HEK293 (cell line): Measurements from ENCODE around the gene SNX6.
"Not testable (repeated sequence)": the region's sequence is repeated elsewhere in the genome, so short reads cannot be mapped to it uniquely, and the experiment has no call there.

ENCODE experiments used
- CTCF ChIA-PET: fragments of 350-600 bp; formaldehyde crosslinking; extraction: SDS; loops from one replicate; lab custom pipeline; 2021; ENCODE audit warnings: antibody characterized with exemption; lab: Yijun Ruan, JAX
- POLR2A ChIA-PET: fragments of 300-600 bp; formaldehyde crosslinking; extraction: SDS; loops from one replicate; lab custom pipeline; 2020; ENCODE audit warnings: antibody characterized with exemption, inconsistent platforms; lab: Yijun Ruan, JAX
- H3K27ac ChIP-seq: fragments of 200-500 bp; sonication (Bioruptor generic); 2 replicates; pipeline ENCODE4 v1.5.1; 2014; ENCODE audit warnings: low read depth, low read length, control low read depth, inconsistent platforms; ENCODE audit errors: extremely low read depth
- H3K36me3 ChIP-seq, 2 experiments: fragments of 200-500 bp in 1 of 2; sonication (Bioruptor generic) in 1 of 2; 1 replicate in 1 of 2; 2 replicates in 1 of 2; pipeline ENCODE4 v1.5.1; 2014 to 2017; ENCODE audit warnings: inconsistent platforms in 2 of 2, low read length in 2 of 2; ENCODE audit not compliant: control insufficient read depth in 2 of 2, insufficient read depth in 1 of 2
- H3K4me1 ChIP-seq: fragments of 200-500 bp; sonication (Bioruptor generic); 2 replicates; pipeline ENCODE4 v1.5.1; 2014; ENCODE audit warnings: mild to moderate bottlenecking, low read length, inconsistent platforms; ENCODE audit not compliant: control insufficient read depth, insufficient read depth
- H3K4me3 ChIP-seq: 2 replicates; pipeline ENCODE4 v1.5.1; 2011; ENCODE audit warnings: low read depth, mild to moderate bottlenecking, control low read depth, low read length, moderate library complexity
- H3K9me3 ChIP-seq: fragments of 200-500 bp; sonication (Bioruptor generic); 2 replicates; pipeline ENCODE4 v1.5.1; 2014; ENCODE audit warnings: low read depth, low read length, inconsistent platforms; ENCODE audit not compliant: control insufficient read depth, insufficient read depth
- HOXC10 ChIP-seq: sonication (generic); formaldehyde crosslinking; IDR thresholded peaks from 2 replicates; pipeline ENCODE4 v1.8.1; 2023; ENCODE audit warnings: mild to moderate bottlenecking, missing genetic modification reagents
- KLF1 ChIP-seq: fragments of 450-650 bp; formaldehyde crosslinking; IDR thresholded peaks from 2 replicates; pipeline ENCODE4 v1.5.1; 2016; ENCODE audit warnings: missing biosample characterization, missing genetic modification characterization
- OSR2 ChIP-seq: fragments of 450-650 bp; formaldehyde crosslinking; IDR thresholded peaks from 2 replicates; pipeline ENCODE4 v1.5.1; 2016; ENCODE audit warnings: missing biosample characterization, missing genetic modification characterization
- SALL2 ChIP-seq: fragments of 450-650 bp; formaldehyde crosslinking; IDR thresholded peaks from 2 replicates; pipeline ENCODE4 v1.5.0; 2017; ENCODE audit warnings: missing biosample characterization, mild to moderate bottlenecking, missing genetic modification characterization, borderline replicate concordance
- SCRT1 ChIP-seq: fragments of 450-650 bp; formaldehyde crosslinking; IDR thresholded peaks from 2 replicates; pipeline ENCODE4 v1.5.1; 2016; ENCODE audit warnings: missing biosample characterization, missing genetic modification characterization, borderline replicate concordance
- TCF7L2 ChIP-seq: IDR thresholded peaks from 2 replicates; pipeline ENCODE4 v1.6.1; 2011; ENCODE audit warnings: low read depth, mild to moderate bottlenecking, inconsistent platforms, low read length, moderate library complexity, borderline replicate concordance
- YY1 ChIP-seq: fragments of 450-650 bp; formaldehyde crosslinking; IDR thresholded peaks from 2 replicates; pipeline ENCODE4 v1.5.1; 2018; ENCODE audit warnings: missing biosample characterization, missing genetic modification characterization
- ZBTB48 ChIP-seq: fragments of 450-650 bp; formaldehyde crosslinking; IDR thresholded peaks from 2 replicates; pipeline ENCODE4 v1.5.1; 2016; ENCODE audit warnings: missing biosample characterization, missing genetic modification characterization
- ZNF174 ChIP-seq: fragments of 450-650 bp; formaldehyde crosslinking; IDR thresholded peaks from 2 replicates; pipeline ENCODE4 v1.5.0; 2017; ENCODE audit warnings: missing biosample characterization, mild to moderate bottlenecking, missing genetic modification characterization
- ZNF184 ChIP-seq: fragments of 450-650 bp; IDR thresholded peaks from 2 replicates; pipeline ENCODE4 v1.5.1; 2018; ENCODE audit warnings: missing biosample characterization, mild to moderate bottlenecking, missing genetic modification characterization
- ZNF19 ChIP-seq: fragments of 450-650 bp; formaldehyde crosslinking; IDR thresholded peaks from 2 replicates; pipeline ENCODE4; 2016; ENCODE audit warnings: missing biosample characterization, missing genetic modification characterization, low read depth
- ZNF221 ChIP-seq: fragments of 450-650 bp; formaldehyde crosslinking; IDR thresholded peaks from 2 replicates; pipeline ENCODE4 v1.5.1; 2017; ENCODE audit warnings: missing biosample characterization, missing genetic modification characterization, borderline replicate concordance
- ZNF311 ChIP-seq: fragments of 450-650 bp; formaldehyde crosslinking; IDR thresholded peaks from 2 replicates; pipeline ENCODE4 v1.5.1; 2017; ENCODE audit warnings: missing biosample characterization, missing genetic modification characterization, borderline replicate concordance
- ZNF521 ChIP-seq: fragments of 450-650 bp; formaldehyde crosslinking; IDR thresholded peaks from 2 replicates; pipeline ENCODE4 v1.5.1; 2017; ENCODE audit warnings: missing biosample characterization, mild to moderate bottlenecking, missing genetic modification characterization
- ZNF544 ChIP-seq: fragments of 450-650 bp; formaldehyde crosslinking; IDR thresholded peaks from 2 replicates; pipeline ENCODE4 v1.5.0; 2017; ENCODE audit warnings: missing biosample characterization, missing genetic modification characterization
- ZNF561 ChIP-seq: fragments of 450-650 bp; IDR thresholded peaks from 2 replicates; pipeline ENCODE4 v1.5.1; 2018; ENCODE audit warnings: missing biosample characterization, missing genetic modification characterization, borderline replicate concordance
- ZNF621 ChIP-seq: fragments of 450-650 bp; formaldehyde crosslinking; IDR thresholded peaks from 2 replicates; pipeline ENCODE4 v1.5.1; 2017; ENCODE audit warnings: missing biosample characterization, missing genetic modification characterization
- ZNF747 ChIP-seq: fragments of 450-650 bp; formaldehyde crosslinking; IDR thresholded peaks from 2 replicates; pipeline ENCODE4 v1.5.1; 2016; ENCODE audit warnings: missing biosample characterization, missing genetic modification characterization
- ZNF76 ChIP-seq: fragments of 450-650 bp; formaldehyde crosslinking; IDR thresholded peaks from 2 replicates; pipeline ENCODE4; 2016; ENCODE audit warnings: low read depth, missing biosample characterization, missing genetic modification characterization, borderline replicate concordance
- ZNF776 ChIP-seq: fragments of 450-650 bp; formaldehyde crosslinking; IDR thresholded peaks from 2 replicates; pipeline ENCODE4 v1.5.0; 2017; ENCODE audit warnings: missing biosample characterization, missing genetic modification characterization, borderline replicate concordance
- ZNF791 ChIP-seq: fragments of 450-650 bp; formaldehyde crosslinking; IDR thresholded peaks from 2 replicates; pipeline ENCODE4 v1.5.1; 2016; ENCODE audit warnings: missing biosample characterization, missing genetic modification characterization

The SNX6 gene

GRCh38 chr14:34569750-34570149 is 60.2 kb downstream of the SNX6 start:
- H3K9me3 ChIP-seq, result no peaks in the 10 kb centered on the region
- H3K36me3 ChIP-seq, result peaks cover 54 to 69% of the 10 kb centered on the region in 2 experiments
- ChIA-PET CTCF (no interaction called here), POLR2A (no interaction called here)
- H3K4me1 ChIP-seq, result no peaks in the 10 kb centered on the region
- no peak overlapping the region for H3K4me3 ChIP-seq
- no peak overlapping the region for H3K27ac ChIP-seq
- TF ChIP-seq YY1 (tag by site-specific recombination), result no peak

GRCh38 chr14:34568803-34569202 is 61.1 kb downstream of the SNX6 start:
- Histone ChIP-seq H3K4me1 (no peaks in the 10 kb centered on the region), H3K4me3 (no peak overlapping the region), H3K9me3 (no peaks in the 10 kb centered on the region), H3K27ac (no peak overlapping the region), H3K36me3 (peaks cover 46 to 68% of the 10 kb centered on the region in 2 experiments)
- CTCF ChIA-PET, result no interaction called here
- POLR2A ChIA-PET, result no interaction called here
- no peak for TF ChIP-seq TCF7L2
- TF ChIP-seq ZNF791 (tag by site-specific recombination), result no peak

- Histone ChIP-seq H3K27ac (no peak overlapping the region), H3K9me3 (no peaks in the 10 kb centered on the region), H3K4me3 (no peak overlapping the region), H3K36me3 (peaks cover 20 to 29% of the 10 kb centered on the region in 2 experiments), H3K4me1 (no peaks in the 10 kb centered on the region)
- POLR2A ChIA-PET, result interaction anchor here (0.7 kb wide), 1 partner anchor 50 kb away, joined by 3 read pairs; no protein-coding TSS in a partner anchor
- TF ChIP-seq ZNF776 (tag by site-specific recombination), result no peak
- TF ChIP-seq ZNF76 (tag by site-specific recombination), result no peak
- no peak for TF ChIP-seq OSR2
- TF ChIP-seq ZNF184 (tag by site-specific recombination), result no peak
- no peak for TF ChIP-seq ZBTB48
- TF ChIP-seq ZNF621 (tag by site-specific recombination), result no peak
- TF ChIP-seq KLF1 (tag by site-specific recombination), result no peak
- no peak for TF ChIP-seq ZNF19 (tag by site-specific recombination)
- no peak for TF ChIP-seq HOXC10 (CRISPR knock-in tag)
- TF ChIP-seq ZNF311 (tag by site-specific recombination), result no peak
- no peak for TF ChIP-seq ZNF174
- no peak for TF ChIP-seq SALL2
- TF ChIP-seq ZNF221, result no peak
- no peak for TF ChIP-seq ZNF561 (tag by site-specific recombination)
- no peak for TF ChIP-seq ZNF521
- no peak for TF ChIP-seq ZNF747
- no peak for TF ChIP-seq SCRT1 (tag by site-specific recombination)
- no peak for TF ChIP-seq ZNF544 (tag by site-specific recombination)
- CTCF ChIA-PET, result no interaction called here
Measured at GRCh38 chr14:34562776-34563150, 67.2 kb downstream of the SNX6 start.

GRCh38 chr14:34562037-34562775 is 67.7 kb downstream of the SNX6 start:
- CTCF ChIA-PET, H3K9me3 ChIP-seq, POLR2A ChIA-PET, H3K4me1 ChIP-seq, H3K27ac ChIP-seq, H3K4me3 ChIP-seq: not testable (repeated sequence)
- H3K36me3 ChIP-seq, result peaks cover 15 to 23% of the 10 kb centered on the region in 2 experiments

- H3K4me1 ChIP-seq, H3K9me3 ChIP-seq, H3K27ac ChIP-seq, H3K4me3 ChIP-seq, H3K36me3 ChIP-seq, POLR2A ChIA-PET, CTCF ChIA-PET: not testable (repeated sequence)
Measured at GRCh38 chr14:34556498-34556829, 73.5 kb downstream of the SNX6 start.

- CTCF ChIA-PET, POLR2A ChIA-PET, H3K9me3 ChIP-seq, H3K4me3 ChIP-seq, H3K4me1 ChIP-seq, H3K27ac ChIP-seq, H3K36me3 ChIP-seq: not testable (repeated sequence)
Measured at GRCh38 chr14:34555583-34556497, 74.1 kb downstream of the SNX6 start.
